ENCODE results near the gene MTMR10. TPM values are rescaled to one million over a fixed set of nuclear protein-coding genes. Genes with fewer than 3 reads are reported as not detected.

The MTMR10 gene
- total and polyA plus RNA-seq, 2 donors (not counting 1 experiment from before 2014, with no cell fraction given): 17.3 to 44.6 TPM

DNA sequence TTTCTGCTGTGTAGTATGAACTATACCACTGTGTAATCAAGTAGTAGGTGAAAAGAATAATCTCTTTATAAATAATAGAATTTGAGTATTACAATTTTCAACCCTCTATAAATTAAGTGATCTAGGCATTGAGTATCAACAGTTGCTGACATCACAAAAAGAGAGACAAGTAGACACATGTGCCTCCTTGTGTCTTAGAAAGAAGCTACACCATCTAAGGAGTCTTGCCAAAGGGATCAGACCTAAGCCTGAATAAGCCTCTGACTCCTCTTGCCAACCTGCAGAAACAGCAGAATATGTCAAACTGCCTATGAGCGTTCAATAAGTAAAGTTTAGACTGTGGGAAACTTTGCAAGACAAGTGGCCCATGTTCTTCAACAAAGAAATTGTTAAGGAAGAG lies 5.8 kb upstream of the MTMR10 start:
- Histone ChIP-seq H3K27ac (ENCODE audit: insufficient read depth, low read length) (no peak overlapping the region), H3K4me3 (replicated peaks in 1 of 4; ENCODE audit: control extremely low read depth in 1 of 4, insufficient read depth in 1 of 4, low read depth in 3 of 4, low read length in 4 of 4) (no peak overlapping the region), H3K9me3 (ENCODE audit: control insufficient read depth, insufficient read depth, low read depth, low read length) (no peaks in the 10 kb centered on the region), H4K20me1 (ENCODE audit: control insufficient read depth, extremely low read depth, insufficient read depth, low read length) (no peaks in the 10 kb centered on the region), H3K79me2 (ENCODE audit: control insufficient read depth, insufficient read depth, low read length) (no peaks in the 10 kb centered on the region), H2AFZ (ENCODE audit: low read length) (no peak overlapping the region), H3K9ac (ENCODE audit: insufficient read depth, low read length) (no peak overlapping the region), H3K27me3 (ENCODE audit: control insufficient read depth, insufficient read depth, low read length) (no peaks in the 10 kb centered on the region), H3K4me2 (ENCODE audit: extremely low read depth, insufficient read depth, low read length) (no peak overlapping the region), H3K4me1 (ENCODE audit: control insufficient read depth, extremely low read depth, insufficient read depth, low read length) (no peaks in the 10 kb centered on the region), H3K36me3 (ENCODE audit: control insufficient read depth, insufficient read depth, low read length) (no peaks in the 10 kb centered on the region)
- DNase-seq (ENCODE audit: low read depth in 2 of 2): no peak
- TF ChIP-seq, protein P1, sequence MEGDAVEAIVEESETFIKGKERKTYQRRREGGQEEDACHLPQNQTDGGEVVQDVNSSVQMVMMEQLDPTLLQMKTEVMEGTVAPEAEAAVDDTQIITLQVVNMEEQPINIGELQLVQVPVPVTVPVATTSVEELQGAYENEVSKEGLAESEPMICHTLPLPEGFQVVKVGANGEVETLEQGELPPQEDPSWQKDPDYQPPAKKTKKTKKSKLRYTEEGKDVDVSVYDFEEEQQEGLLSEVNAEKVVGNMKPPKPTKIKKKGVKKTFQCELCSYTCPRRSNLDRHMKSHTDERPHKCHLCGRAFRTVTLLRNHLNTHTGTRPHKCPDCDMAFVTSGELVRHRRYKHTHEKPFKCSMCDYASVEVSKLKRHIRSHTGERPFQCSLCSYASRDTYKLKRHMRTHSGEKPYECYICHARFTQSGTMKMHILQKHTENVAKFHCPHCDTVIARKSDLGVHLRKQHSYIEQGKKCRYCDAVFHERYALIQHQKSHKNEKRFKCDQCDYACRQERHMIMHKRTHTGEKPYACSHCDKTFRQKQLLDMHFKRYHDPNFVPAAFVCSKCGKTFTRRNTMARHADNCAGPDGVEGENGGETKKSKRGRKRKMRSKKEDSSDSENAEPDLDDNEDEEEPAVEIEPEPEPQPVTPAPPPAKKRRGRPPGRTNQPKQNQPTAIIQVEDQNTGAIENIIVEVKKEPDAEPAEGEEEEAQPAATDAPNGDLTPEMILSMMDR (conservative IDR thresholded peaks at IDR 0.05 in 1 of 2, IDR thresholded peaks at IDR 0.05 in 1 of 2; ENCODE audit: low read depth in 1 of 2, low read length in 2 of 2): no peak
- TF ChIP-seq EZH2 (IDR thresholded peaks at IDR 0.05; ENCODE audit: low read length, missing control alignments): no peak

DNA sequence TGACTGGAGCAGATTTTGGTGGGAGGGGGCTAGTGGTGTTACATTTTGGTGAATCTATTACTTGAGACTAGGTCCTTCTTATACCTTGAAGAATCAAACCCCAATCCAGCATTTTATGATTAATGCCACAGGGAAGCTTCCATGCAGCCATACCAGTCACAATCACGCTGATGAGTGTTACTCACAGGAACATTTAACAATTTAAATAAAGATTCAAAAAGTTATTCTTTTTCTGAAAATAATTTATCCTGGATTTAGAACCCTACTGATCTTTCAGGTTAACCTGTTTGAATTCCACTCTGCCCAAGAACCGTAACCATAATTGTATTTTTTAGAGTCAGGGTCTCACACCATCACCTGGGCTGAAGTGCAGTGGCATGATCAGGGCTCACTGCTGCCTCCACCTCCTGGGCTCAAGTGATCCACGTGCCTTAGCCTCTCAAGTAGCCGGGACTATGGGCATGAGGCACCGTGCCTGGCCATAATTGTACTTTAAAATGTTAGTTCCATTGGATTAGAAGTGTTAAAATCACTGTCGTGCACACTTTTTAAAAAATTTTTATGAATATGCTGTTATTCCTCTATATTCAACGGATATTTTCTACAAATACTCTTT lies 929 bp upstream of the MTMR10 start:
- H3K27me3 ChIP-seq (ENCODE audit: control insufficient read depth, insufficient read depth, low read length): no peaks in the 10 kb centered on the region
- peak overlapping the region; percentile 67 to 87 (median 80) for H3K4me3 ChIP-seq (replicated peaks in 1 of 4; ENCODE audit: control extremely low read depth in 1 of 4, insufficient read depth in 1 of 4, low read depth in 3 of 4, low read length in 4 of 4)
- peak overlapping the region; percentile 94 for H3K4me2 ChIP-seq (ENCODE audit: extremely low read depth, insufficient read depth, low read length)
- TF ChIP-seq, protein P1 (conservative IDR thresholded peaks at IDR 0.05 in 1 of 2, IDR thresholded peaks at IDR 0.05 in 1 of 2; ENCODE audit: low read depth in 1 of 2, low read length in 2 of 2): no peak
- TF ChIP-seq EZH2 (IDR thresholded peaks at IDR 0.05; ENCODE audit: low read length, missing control alignments): no peak
- H3K36me3 ChIP-seq (ENCODE audit: control insufficient read depth, insufficient read depth, low read length): no peaks in the 10 kb centered on the region
- no peak for DNase-seq (ENCODE audit: low read depth in 2 of 2)
- no peaks in the 10 kb centered on the region for H3K4me1 ChIP-seq (ENCODE audit: control insufficient read depth, extremely low read depth, insufficient read depth, low read length)
- peak overlapping the region; percentile 81 for H2AFZ ChIP-seq (ENCODE audit: low read length)
- peaks cover 24% of the 10 kb centered on the region for H3K79me2 ChIP-seq (ENCODE audit: control insufficient read depth, insufficient read depth, low read length)
- H3K9ac ChIP-seq (ENCODE audit: insufficient read depth, low read length): peak overlapping the region; percentile 87
- no peaks in the 10 kb centered on the region for H4K20me1 ChIP-seq (ENCODE audit: control insufficient read depth, extremely low read depth, insufficient read depth, low read length)
- peak overlapping the region; percentile 86 for H3K27ac ChIP-seq (ENCODE audit: insufficient read depth, low read length)
- H3K9me3 ChIP-seq (ENCODE audit: control insufficient read depth, insufficient read depth, low read depth, low read length): no peaks in the 10 kb centered on the region

DNA sequence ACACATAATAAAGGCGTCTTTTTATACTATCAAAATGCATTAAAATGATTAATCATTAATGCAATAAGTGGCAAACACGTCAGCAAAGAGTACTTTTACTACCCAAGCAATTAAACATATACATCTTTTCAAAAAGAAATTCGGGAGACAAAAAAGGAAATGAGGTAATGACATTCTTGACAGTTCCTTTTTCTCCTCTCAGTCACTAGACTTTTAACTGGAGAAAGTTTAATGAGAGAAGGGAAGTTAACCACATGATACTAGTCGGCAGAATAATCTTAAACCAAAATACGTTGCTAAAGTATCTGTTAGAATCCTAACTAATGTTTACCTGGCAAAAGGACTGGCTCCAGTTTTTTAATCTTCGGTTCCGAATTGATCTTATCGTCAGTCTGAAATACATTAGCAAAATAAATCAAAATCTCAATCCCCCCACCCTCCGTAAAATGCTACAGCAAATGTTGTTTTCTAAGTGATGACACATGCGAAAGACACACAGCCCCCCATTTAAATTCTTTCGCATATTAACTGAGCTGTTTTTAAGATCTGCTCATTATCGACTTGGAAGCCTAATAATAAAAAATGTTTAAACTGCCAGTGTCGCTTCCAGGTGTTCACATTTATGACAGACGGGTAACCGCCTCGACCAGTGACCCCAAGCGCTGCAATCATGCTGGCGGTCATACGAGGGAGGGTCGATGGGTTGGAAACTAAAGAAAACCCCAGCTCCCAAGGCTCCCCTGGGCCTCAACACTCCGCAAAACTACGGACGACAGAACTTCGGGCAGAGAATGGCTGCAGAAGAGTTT lies 778 bp downstream of the MTMR10 start:
- no peaks in the 10 kb centered on the region for H4K20me1 ChIP-seq (ENCODE audit: control insufficient read depth, extremely low read depth, insufficient read depth, low read length)

More for the DNA sequence above, 778 bp downstream of the MTMR10 start:
- Histone ChIP-seq H3K4me3 (replicated peaks in 1 of 4; ENCODE audit: control extremely low read depth in 1 of 4, insufficient read depth in 1 of 4, low read depth in 3 of 4, low read length in 4 of 4) (peak overlapping the region; percentile 63 to 87 (median 80)), H3K27ac (ENCODE audit: insufficient read depth, low read length) (peak overlapping the region; percentile 86), H3K4me1 (ENCODE audit: control insufficient read depth, extremely low read depth, insufficient read depth, low read length) (no peaks in the 10 kb centered on the region), H3K27me3 (ENCODE audit: control insufficient read depth, insufficient read depth, low read length) (no peaks in the 10 kb centered on the region), H3K9ac (ENCODE audit: insufficient read depth, low read length) (peak overlapping the region; percentile 87), H3K79me2 (ENCODE audit: control insufficient read depth, insufficient read depth, low read length) (peaks cover 35% of the 10 kb centered on the region), H3K36me3 (ENCODE audit: control insufficient read depth, insufficient read depth, low read length) (peaks cover 5% of the 10 kb centered on the region), H2AFZ (ENCODE audit: low read length) (peak overlapping the region; percentile 43), H3K4me2 (ENCODE audit: extremely low read depth, insufficient read depth, low read length) (peak overlapping the region; percentile 71), H3K9me3 (ENCODE audit: control insufficient read depth, insufficient read depth, low read depth, low read length) (no peaks in the 10 kb centered on the region)
- DNase-seq (ENCODE audit: low read depth in 2 of 2): peak; percentile 10 to 11
- TF ChIP-seq, protein P1 (conservative IDR thresholded peaks at IDR 0.05 in 1 of 2, IDR thresholded peaks at IDR 0.05 in 1 of 2; ENCODE audit: low read depth in 1 of 2, low read length in 2 of 2): no peak
- no peak for TF ChIP-seq EZH2 (IDR thresholded peaks at IDR 0.05; ENCODE audit: low read length, missing control alignments)
